ENCODE data around the gene ASCC3.

DNA sequence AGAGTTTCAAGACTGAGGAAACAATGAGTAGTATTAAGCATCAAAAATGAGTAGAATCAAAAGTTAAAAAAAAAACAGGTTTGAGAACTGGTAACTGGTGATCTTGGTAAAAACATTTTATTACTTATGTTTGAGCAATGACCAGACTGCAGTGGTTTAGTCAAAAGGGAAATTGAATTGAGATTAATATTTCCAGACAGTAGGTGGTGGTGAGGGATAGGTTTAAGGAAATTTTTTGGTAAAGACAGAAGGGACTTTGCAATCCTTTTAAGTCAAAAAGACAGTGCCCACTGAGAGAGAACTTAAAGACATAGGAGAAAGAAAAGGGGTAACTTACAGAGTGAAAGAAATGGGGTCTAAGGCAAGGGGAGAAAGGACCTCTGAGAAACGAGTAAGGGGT lies 156.9 kb downstream of the ASCC3 start:
- TF ChIP-seq, protein P1, sequence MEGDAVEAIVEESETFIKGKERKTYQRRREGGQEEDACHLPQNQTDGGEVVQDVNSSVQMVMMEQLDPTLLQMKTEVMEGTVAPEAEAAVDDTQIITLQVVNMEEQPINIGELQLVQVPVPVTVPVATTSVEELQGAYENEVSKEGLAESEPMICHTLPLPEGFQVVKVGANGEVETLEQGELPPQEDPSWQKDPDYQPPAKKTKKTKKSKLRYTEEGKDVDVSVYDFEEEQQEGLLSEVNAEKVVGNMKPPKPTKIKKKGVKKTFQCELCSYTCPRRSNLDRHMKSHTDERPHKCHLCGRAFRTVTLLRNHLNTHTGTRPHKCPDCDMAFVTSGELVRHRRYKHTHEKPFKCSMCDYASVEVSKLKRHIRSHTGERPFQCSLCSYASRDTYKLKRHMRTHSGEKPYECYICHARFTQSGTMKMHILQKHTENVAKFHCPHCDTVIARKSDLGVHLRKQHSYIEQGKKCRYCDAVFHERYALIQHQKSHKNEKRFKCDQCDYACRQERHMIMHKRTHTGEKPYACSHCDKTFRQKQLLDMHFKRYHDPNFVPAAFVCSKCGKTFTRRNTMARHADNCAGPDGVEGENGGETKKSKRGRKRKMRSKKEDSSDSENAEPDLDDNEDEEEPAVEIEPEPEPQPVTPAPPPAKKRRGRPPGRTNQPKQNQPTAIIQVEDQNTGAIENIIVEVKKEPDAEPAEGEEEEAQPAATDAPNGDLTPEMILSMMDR (IDR thresholded peaks at IDR 0.05; ENCODE audit: poor library complexity) = no peak
- TF ChIP-seq EZH2 (IDR thresholded peaks at IDR 0.05; ENCODE audit: borderline replicate concordance) = no peak
- TF ChIP-seq EZH2phosphoT487 (IDR thresholded peaks at IDR 0.05; ENCODE audit: low read depth, severe bottlenecking, unreplicated experiment) = no peak

Data from hepatocyte (in vitro differentiated cells).